G401.6 (cell line): Measurements from ENCODE around the gene LATS2.
"Not testable (repeated sequence)": the region's sequence is repeated elsewhere in the genome, so short reads cannot be mapped to it uniquely, and the experiment has no call there.

Experiments
- FAIRE-seq: peaks from 2 replicates; lab custom pipeline; 2012; peaks lifted over from hg19 to GRCh38; lab: Jason Lieb, UNC

LATS2 gene

DNA sequence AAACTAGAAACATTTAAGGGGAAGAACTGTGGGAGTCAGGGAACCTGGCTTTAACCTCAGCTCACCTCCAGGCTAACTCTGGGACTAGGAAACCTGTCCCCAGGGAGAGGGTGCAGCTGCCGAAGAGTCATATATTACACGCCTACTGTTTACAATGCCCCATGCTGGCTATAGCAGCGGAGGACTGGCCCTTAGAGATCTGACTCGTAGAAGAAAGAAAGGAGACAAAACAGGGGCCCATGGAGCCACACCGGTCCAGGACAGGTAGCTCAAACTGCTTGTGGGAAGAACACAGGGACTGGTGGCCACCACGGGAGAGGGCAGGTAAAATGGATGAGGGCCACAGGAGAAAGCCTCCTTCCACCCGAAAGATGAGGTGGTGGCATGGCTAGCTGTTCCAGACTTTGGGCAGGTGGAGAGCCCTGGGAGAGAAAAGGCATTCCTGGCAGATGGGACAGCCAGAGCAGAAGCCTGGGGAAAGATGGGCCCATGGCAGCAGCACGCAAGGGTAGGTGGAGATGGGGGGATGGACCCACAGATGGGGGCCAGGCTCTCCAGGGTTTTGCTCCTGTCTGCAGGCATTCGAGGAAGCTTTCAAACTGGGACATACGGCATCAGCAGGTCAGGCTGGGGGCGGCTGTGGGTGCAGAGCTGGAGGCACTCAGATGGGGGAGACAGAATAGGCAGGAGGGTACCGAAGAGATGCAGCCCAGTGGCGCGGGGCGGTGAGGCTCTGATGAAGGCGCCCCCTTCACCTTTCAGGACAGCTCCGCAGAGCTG lies 69.5 kb downstream of the LATS2 start:
- no peak for FAIRE-seq

DNA sequence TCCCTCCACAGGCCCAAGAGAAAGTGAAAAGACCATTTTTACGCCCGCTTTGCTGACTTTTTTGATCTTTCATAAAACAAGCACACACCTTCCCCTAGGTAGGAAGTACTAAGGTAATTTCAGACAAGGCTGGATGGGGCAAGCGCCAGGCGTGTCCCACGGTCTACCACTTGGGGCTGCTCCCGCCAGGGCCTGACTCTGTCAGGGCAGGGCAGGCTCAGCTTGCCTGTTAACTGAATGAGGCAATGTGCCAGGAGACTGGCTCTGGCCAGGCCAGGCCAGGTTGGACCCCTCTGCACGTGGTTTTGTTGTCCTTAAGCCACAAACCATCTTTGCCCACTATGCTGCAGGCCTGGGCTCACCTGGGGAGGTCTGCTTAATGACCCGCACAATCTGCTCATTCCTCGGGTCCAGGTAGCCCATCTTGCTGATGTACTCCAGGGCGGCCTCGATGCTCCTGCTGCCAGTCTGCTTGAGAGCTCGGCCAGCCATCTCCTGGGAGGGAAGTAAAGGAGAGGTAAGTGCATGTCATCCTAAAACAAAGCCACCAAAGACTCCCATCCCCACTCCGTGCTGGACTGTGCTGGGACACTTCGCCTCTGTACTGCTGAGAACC lies 70.4 kb downstream of the LATS2 start:
- FAIRE-seq, result no peak

DNA sequence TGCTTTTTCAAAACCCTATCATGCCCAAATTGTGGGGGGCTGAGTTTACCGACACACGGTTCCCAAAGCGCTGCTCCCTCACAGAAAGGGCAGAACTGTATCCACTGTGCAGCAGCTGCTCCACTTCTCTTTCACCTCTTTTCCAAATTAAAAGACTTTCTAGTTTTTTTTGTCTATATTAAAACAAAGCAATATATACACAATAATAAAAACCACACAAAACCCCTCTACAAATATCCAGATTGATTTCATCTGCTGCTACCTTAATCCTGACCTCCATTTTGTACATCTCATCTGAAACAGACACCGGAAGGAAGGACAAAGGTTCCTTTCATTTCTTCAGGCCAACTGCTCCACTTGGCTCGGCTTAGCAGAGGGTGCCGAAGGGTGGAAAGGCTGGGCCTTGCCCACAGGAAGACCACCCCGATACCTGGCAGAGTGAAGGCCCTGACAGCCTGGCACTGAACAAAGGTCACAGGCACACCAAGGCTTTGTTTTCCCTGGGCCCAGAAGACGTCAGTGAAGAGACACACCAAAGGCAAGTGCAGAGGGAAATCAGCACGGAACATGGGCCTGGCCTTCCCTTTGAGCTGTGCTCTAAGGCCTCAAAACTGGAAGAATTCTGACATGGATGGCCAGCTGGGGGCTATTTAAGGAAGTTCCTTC lies 71.6 kb downstream of the LATS2 start:
- FAIRE-seq, result no peak

DNA sequence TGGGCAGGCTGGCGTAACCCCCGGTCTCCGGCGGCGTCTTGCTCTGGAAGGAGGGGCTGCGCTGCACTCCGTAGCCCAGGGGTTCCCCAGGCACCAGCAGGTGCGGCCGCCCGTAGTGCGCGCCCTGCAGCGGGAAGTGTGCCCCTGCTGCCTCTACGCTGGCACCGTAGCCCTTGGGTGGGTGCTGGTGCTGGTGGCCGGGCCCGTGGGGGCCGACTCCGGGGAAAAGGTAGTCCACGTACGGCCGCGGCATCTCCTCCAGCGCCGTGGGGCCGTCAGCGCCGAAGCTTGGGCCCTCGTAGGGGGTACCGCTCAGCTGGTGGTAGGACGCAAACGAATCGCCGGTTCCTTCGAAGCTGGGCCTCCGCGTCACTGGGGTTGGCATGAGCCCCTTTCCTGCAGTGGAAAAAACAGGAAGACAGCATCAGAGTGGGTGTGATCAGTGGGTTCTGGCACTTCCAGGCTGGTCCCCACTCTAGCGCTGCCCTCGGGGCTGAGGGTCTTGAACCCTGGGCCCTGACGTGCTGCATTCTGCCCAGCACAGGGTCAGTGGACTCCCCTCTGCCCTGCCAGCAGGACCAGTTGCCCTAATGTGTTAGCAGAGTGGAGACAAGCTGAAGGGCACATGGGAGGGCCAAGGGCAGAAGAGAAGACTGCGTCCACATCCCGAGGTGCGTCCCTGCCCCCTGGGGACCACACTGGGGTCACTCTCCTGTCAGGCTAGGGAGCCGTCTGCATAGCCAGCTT lies 72.3 kb downstream of the LATS2 start:
- FAIRE-seq, result no peak

DNA sequence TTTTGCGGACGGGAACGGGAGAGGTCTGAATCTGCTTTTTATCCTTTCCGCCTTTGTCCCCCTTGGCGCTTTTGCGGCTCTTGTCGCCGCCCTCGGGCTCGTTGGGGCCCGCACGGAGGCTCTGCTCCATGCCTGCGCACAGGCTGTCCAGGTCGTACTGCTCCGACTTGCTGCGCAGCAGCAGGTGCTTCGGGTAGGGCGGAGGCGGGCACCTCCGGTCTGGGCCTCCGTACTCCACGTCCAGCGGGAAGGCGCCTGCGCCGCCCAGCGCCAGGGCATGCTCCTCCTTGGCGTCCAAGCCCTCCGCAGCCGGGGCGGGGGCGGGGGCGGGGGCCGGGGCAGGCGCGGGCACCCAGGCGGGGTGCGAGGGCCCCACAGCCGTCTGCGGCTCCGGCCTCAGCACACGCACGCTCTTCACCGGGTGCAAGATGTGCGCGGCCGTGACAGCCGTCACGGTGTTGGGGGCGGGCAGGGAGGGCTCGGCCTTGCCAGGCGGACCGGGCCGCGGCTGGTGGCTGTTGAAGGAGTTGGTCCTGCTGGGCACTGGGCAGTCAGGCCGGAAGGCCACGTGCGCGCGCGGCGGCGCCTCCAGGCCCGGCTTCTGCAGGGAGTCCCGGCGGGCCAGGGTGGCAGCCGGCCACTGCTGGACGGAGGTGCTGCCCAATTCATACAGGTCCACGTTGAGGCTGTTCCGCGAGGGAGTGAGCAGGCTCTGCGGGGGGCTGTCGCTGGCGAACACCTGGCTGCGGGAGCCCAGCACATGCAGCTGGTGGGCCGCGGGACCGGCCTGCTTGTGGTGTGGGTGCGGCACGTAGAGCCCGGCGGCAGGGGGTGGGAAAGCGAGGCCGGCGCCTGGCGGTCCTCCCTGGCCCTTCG lies 73.1 kb downstream of the LATS2 start:
- no peak for FAIRE-seq

DNA sequence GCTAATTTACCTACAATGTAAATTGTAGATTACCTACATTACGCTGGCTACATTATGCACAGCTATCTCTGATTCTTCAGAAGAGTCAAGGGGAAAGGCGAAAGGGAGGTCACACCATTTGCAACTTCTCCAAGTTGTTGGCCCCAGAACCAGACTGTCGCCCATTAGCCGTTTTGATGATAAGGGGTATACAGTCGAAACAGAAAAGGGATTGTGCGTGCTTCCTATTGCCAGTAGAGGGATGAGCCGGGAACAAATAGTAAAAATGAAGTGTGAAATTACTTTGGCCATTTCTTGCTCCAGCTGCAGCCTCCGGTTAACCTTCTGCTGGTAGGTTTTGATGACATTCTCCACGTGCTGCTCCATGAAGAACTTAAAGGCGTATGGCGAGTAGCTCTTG lies 73.8 kb downstream of the LATS2 start:
- FAIRE-seq, result no peak

DNA sequence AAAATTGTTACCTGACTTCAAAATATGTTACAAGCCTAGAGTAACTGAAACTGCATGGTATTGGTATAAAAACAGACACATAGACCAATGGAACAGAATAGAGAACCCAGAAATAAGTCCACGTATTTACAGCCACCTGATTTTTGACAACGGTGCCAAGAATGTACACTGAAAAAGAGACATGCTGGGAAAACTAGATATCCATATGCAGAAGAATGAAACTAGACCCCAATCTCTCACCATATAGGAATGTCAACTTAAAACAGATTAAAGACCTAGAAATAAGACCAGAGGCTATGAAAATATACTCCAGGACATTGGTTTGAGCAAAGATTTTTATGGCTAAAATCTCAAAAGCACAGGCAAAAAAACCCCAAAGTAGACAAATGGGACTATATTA lies 76.5 kb downstream of the LATS2 start:
- FAIRE-seq, result no peak

DNA sequence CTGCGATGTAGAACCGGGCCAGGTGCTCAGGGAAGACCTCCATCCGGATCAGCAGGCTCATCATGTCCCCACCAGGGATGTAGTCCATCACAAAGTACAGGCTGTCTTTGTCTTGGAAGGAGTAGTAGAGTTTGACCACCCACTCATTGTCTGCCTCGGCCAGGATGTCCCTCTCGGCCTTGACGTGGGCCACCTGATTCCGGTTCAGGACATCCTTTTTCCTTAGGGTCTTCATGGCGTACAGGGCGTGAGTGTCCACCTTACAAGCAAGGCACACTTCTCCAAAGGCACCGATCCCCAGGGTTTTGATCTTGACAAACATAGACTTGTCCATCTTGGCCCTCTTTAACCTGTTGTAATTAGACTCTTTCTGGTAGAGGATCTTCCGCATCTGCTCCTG lies 78.0 kb downstream of the LATS2 start:
- no peak for FAIRE-seq

DNA sequence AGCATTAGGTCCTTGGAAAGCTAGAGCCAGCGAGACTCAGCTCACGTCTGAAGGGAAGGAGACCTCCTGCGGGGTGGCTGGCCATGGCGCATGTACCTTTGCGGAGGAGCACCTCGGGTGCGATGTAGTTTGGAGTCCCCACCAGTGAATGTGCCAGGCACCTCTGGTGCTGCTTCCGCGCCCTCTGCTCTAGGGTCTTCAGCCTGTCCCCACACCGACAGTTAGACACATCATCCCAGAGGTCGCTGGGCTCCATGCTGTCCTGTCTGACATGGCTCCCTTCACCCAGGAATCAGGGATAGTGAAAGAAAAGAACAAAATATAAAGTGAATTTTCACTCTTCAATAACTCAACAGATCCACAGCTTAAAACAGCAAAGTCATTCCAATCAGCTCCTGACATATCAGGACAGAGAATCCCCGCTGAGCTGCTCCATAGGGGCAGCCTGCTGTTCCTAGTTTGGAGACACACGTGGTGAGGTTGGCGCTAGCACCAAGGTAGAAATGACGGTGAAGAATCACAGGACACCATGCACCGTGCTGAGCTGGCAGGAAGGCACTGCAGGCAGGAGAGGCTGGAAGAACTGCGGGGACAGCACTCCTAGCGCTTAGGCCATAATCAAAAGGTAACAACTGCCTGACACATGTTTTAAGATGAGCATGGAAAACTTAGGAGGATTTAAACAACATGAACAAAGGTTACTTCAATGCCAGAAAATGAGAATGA lies 79.9 kb downstream of the LATS2 start:
- FAIRE-seq, result no peak

DNA sequence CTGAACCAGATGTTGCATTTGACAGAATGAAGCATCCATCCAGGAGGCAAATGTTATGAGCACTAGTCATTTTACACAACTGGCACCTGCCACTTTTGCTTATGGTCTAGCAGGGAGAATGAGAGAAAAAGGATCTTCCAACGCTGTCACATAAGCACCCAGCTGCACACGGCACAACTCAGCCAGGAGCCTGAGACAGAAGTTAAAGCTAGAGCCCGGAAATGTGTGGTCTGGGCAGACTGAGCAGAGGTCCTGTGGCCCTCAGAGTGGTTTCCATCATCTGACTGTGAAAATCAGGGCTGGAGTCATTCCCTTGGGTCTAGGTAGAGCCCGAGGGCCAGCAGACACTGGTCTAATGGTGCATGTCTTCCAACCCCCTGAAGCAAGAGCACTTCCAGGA lies 80.5 kb downstream of the LATS2 start:
- FAIRE-seq, result no peak

DNA sequence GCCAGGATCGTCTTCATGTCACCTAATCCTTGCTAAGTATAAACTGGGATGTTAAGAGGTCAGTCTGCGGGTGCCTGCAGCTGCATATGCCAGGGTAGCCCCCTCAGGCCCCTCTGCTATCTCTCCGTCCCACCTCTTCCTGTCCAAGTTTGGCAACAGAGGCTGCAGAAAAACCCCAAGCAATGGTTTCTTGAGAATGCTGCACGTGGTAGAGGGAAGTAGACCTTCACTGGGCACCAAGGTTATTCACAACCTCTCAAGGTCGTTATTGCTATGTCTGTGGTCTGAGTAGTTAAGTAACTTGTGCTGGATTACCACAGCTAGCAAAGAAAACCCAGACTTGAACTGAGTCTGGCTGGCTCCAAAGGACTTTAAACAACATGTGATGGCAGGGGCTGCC lies 81.0 kb downstream of the LATS2 start:
- no peak for FAIRE-seq

DNA sequence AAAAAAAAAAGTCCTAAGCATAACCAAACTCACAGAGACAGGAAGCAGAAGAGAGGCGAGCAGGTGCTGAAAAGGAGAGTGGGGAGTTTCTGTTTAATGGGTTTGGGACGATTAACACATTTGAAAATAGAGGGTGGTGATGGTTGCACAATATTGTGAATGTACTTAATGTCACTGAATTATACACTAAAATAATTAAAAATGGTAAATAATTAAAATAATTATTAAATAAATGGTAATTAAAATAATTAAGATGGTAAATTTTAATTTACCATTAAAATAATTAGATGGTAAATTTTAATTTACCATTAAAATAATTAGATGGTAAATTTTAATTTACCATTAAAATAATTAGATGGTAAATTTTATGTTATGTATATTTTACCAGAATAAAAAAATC lies 84.0 kb downstream of the LATS2 start:
- peak; percentile 97 for FAIRE-seq

DNA sequence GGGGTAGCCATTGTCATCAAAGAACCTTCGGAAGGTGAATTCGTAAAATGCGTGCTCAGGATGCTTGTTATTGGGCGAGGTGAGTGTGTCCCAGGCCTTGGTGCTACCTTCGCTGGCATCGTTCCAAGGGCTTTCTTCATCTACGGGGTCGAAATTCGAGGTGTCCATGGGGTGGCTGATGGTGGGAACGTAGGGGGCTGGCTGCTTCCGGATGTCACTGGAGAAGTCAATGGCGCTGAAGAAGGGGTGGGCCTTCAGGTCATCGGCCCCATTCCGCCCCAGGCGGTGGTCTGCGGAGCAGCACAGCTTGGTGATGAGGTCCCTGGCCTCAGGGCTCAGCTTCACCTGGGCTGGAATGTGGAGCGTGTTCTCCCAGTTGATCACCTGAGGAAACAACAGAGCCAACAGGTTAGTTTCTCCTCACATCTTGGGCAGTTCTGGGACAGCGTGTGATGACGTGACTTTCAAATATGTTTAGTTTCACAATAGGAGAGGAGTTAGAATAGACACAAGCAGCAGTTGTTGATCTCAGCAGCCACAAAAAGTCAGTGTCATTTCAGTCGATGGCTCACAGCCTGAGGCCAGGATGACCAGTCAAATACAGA lies 86.3 kb downstream of the LATS2 start:
- FAIRE-seq, result no peak

DNA sequence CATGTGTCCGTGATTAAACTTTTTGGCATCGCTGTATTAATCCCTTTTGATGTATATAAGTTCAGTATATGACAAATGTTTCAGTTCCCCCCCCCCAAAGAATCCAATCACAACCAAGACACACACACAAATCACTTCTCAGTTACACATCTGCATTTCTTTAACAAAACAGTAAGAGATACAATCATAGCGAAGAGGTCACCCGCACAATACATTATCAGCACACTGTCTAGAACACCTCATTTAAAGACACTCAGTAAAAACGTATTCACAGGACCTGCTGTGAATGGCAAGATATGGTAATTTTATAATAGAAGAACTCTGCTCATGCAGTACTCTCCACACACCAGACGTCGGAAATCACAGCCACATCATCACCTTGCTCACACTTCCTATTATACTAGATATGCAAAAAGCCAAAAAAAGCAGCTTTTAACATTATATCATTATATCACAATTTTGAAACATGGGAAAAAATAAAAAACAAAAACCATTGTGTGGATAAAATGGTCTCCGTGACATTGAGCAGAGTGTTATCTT lies 87.4 kb downstream of the LATS2 start:
- FAIRE-seq, result no peak

DNA sequence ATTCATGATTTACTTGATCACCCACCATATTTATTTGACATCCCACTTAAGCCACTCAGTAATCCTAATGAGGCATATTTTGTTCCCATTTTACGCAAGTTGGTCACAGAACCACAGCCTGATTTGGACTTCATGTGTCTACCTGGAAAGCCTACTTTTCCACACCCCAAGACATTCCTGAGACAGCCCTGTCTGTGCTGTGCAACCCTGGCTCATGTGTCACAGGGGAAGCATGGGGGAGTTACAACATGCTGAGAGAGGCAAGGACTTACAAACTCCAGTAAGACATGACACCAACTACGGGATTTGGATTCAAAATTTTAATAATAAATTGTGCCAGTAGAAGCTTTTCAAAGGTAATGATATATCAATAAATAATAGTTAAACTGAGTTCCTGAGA lies 88.7 kb downstream of the LATS2 start:
- FAIRE-seq, result no peak

DNA sequence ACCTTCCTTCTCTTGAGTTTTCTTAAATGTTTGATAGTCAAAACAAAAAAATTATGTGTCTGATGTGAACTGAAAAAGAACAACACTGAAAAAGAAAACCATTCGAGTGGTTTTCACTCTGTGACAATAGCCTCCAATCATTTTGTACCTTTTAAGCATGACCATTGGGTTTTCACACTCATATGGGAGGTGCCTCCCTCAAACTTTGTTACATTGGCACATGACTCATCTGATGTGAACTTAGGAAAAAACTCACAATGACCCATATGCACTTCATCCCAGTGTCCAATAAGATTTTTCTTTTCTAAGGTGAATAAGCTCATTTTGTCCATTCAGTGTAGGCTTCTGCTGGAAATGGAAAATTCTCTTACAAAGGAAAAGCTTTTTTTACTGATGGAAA lies 92.2 kb downstream of the LATS2 start:
- FAIRE-seq, result no peak

DNA sequence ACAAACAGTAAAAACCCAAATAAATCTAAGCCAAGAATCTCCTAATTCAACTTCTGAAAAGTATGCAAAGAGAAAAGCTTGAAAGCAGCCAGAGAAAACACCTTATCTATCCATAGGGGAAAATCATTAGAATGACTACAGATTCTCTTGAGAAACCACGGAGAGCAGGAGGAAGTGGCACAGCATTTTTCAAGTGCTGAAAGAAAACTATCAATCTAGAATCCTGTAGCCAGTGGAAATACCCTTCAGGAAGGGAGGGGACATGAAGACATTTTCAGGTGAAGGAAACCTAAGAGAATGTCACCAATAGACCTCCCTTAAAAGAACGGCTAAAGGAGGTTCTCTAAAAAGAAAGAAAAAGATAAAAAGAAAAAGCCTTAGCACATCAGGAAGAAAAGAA lies 92.6 kb downstream of the LATS2 start:
- FAIRE-seq, result no peak

DNA sequence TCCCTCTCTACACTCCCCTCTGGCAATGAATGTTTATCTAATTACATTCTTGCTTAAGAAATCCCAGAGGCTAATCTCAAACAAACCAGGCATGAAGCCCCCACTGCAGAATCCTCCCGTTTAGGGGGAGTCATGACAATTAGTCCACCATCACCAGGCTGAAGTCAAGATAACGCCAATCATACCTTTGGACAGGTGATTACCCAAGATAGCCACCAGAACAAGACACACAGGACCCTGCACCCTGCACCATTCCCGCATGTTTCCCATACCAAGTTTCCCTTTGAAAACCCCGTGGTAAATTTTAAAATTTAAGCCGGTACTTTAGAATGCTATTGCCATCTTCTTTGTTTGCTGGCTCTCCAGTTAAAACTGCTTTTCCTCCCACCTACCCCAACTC lies 94.0 kb downstream of the LATS2 start:
- no peak for FAIRE-seq

DNA sequence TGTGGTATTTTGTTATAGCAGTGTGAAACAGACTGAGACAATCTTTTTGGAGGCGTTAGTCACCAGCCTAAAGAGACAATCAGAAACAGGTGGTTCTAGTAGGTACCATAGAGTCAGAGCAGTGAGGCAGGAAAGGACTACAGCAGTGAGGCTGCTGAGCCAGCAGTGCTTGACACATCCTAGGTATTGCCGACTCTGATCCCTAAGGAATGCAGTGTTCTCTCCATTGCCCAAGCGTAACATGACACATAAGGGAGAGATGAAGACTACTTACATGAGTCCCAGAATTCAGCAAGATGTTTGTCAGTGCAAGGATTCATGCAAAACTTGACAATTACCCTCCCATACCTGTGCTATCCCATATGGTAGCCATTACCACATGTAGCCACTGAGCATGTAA lies 96.5 kb downstream of the LATS2 start:
- FAIRE-seq, result no peak

DNA sequence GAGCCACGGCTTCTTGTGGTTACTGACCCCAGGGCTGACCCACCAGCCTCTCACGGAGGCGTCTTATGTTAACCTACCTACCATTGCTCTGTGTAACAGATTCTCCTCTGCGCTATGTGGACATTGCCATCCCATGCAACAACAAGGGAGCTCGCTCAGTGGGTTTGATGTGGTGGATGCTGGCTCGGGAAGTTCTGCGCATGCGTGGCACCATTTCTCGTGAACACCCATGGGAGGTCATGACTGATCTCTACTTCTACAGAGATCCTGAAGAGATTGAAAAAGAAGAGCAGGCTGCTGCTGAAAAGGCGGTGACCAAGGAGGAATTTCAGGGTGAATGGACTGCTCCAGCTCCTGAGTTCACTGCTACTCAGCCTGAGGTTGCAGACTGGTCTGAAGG lies 99.7 kb downstream of the LATS2 start:
- not testable (repeated sequence) for FAIRE-seq
